Activated CD8-positive, alpha-beta memory T cell treated with anti-CD3 and anti-CD28 coated beads, Interleukin-2, amount 50 U/mL, for 48 hours (primary cell): ENCODE results near the gene CASK.

Experiments
- DNase-seq: peaks from one replicate; pipeline ENCODE4 v3.0.0-alpha.2; 2020

The CASK gene

DNA sequence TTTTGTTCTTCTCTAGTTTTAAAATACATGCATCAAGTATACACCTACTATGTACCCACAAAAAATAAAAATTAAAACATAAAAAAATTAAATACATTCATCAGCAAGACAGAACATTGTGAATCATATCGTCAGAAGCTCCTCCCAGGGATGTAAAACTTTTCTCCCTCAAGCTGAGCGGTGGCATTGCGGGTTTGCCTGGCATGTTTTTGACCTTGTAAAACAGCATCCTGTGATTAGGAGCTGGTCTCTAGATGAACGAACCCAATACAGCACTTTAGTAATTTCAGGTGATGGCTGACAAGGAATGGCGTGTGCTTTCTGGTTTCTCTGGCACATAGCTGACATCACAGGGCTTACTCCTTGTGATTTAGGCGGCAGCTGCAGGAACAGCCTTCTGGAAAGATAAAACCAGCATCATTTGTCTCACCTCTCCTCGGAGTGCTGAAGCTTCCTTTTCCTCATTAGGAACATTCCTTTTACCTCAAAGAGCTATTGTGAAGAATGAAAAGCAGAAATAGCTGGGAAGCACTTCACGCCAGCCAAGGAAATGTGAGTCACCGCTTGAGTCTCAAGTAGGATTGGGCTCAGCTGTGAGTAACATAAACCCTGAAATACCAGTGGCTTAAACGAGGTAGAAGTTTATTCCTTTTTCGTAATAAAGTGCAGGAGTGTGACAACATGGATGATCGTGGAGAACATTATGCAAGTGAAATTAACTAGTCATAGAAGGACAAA lies 431.9 kb downstream of the CASK start:
- no peak for DNase-seq

- DNase-seq = no peak
Observed at GRCh38 chrX:41490446-41490845, 432.9 kb downstream of the CASK start.

- DNase-seq = no peak
Observed at GRCh38 chrX:41482154-41482850, 441.1 kb downstream of the CASK start.

DNA sequence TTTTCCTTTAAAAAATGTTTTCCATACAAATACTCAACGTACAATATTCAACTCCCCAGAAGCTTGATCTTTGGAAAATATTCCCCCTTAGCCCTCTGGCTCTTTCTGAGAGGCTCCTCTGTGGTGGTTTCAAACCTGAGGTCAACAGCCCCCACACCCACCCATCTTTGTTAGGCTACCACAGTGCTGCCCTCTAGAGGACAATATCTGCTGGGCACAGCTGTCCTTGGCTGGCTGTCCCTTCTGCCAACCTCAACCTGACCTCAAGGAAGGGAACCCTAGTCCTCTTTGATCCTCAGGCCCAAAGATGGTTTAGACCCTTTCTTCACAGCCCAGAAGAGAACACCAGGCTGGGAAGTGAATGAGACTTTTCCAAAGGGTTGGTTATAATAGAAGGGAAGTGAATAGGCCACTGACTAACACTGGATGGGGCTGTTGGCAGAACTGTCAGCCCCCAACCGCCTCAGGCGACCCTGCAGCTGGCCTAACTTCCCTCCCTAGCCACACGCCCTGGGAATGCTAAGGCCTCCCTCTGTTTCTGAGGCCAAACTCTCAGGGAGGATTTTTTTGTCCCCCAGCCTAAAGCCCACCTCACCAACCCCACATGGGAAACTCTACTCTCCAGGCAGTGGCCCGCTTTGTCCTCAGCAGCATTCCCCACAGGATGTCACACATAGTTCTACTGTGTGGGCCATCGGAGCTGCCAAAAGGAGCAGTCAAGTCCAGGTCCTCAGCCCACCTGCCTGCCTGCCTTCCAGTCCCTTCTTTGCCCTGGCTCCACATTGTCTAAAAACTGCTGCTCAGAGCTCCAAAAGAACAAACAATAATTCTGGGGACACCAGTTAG lies 441.9 kb downstream of the CASK start:
- DNase-seq = no peak

DNA sequence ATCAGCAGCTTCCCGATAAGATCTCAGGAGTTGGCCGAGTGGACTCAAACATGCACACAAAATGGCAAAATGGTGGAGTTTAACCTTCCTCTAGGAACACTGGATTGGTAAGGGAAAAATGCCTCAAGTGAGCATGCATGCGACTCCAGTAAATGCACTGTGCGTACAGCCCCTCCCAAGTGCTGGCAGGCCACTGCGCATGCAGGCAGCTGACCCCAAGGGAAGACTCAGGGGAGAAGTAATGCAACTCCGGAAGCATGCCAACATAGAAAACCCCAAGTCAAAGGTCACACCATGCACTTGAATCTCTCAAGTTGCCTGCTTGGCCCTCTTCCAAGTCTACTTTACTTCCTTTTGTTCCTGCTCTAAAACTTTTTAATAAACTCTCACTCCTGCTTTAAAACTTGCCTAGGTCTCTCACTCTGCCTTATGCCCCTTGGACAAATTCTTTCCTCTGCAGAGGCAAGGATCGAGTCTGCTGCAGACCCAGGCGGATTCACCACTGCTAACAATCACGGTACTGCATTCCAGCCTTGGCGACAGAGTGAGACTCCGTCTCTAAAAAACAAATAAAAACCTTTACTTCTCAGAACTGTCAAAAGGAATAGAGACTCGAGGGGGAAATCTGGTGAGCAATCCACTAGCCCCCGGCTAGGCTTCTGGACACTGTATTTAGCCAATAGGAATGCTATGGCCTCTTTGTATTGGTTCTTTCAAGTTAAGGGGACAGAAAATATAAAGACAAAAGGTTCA lies 442.7 kb downstream of the CASK start:
- DNase-seq = no peak

GRCh38 chrX:41478381-41478911 lies 444.9 kb downstream of the CASK start:
- DNase-seq = no peak

GRCh38 chrX:41475591-41476241 lies 447.6 kb downstream of the CASK start:
- no peak for DNase-seq

GRCh38 chrX:41475191-41475590 lies 448.2 kb downstream of the CASK start:
- DNase-seq = no peak

GRCh38 chrX:41474726-41475100 lies 448.6 kb downstream of the CASK start:
- DNase-seq = no peak

GRCh38 chrX:41473936-41474725 lies 449.2 kb downstream of the CASK start:
- no peak for DNase-seq

DNA sequence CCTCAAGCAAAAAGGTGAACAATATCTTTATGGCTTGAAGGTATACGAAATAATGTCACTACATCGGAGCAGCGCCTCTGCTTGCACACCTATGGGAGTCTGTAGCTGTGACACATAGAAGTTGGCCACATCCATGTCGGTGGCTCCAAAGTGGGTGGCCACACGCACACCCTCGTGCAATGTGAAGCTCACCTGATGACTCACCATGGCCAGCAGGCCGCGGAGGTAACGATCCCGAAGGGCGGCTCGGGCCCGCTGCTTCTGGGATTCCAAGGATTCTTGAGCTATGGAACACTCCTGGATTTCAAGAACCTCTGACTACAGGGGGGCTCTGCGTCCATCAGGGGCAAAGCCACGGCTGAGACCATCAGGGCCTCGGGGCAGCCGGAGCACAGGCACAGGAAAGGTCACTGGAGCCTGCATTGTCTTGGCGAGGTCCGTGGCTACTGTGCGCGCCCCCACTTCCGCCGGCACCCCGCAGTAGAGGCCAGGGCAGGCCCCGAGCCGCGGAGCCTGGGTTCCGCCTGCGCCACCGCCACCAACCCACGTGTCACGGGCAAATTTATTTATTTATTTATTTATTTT lies 451.0 kb downstream of the CASK start:
- DNase-seq = no peak

DNA sequence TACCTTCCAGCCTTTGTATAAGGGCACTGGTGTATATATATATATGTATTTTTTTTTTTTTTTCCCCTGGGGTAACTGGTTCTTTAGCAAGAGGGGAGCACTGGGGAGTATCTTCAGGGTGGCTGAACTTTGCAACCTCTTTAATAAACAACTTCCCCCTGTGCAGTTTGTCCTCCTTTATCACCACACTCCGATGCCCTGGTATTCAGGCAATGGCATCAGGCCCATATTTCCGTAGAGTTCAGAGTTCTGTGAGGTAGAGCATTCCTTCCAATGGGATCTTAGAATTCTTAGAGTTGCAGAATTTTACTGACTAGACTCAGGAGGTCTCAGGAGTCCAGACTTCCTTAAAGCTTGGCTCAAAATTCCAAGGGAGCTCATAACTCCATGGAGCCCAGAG lies 451.6 kb downstream of the CASK start:
- no peak for DNase-seq

- no peak for DNase-seq
Observed at GRCh38 chrX:41470706-41471105, 452.6 kb downstream of the CASK start.

DNA sequence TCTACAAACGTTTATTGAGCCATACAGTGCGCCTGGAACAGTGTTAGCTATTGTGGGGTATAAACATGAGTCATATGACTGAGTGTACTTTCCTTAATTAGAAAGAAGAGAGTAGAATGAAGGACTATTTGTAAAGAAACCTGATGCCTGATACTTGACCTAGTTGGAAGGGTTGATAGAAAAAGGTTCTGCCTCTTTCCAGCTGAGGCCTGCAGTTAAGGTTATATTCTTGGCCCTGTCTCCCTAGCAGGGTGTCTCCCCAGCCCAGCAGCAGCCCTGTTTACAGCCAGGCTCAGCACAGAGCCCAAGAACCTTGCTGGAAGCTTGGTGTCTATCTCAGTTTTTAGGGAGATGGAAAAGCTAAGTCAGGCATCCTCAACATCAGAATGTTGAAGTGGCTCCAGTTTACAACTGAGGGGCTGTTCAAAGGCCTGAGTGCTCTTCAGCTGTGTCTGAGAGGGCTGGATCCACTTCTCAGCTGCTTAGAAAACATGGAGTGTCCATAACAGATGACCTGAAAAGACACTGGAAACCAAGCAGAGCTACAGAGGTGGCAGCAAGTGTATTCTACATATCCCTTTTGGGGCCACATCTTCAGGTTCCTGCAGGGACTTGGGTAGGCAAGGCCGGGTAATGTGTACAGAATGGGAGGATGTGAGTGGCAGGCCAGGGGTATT lies 454.6 kb downstream of the CASK start:
- no peak for DNase-seq
